Central memory CD8-positive, alpha-beta T cell (primary cell): ENCODE results near the gene ACSL1.

Source experiments
- ATAC-seq: fragments of 150-1000 bp; cut with Tn5 transposase; replicated peaks from 2 replicates; pipeline ENCODE4 v1.10.0; 2022; ENCODE audit warnings: mild to moderate bottlenecking, moderate FRiP score, moderate number of reproducible peaks; ENCODE audit not compliant: poor library complexity, severe bottlenecking; ENCODE audit errors: extremely low read depth
- DNase-seq, 2 donors: peaks; one replicate each; pipeline ENCODE4 v3.0.0; 2021; ENCODE audit warnings: low spot score in 2 of 2
- H3K27ac Mint-ChIP-seq: one replicate; pipeline ENCODE4 v1.8.0; 2022; ENCODE audit warnings: low read depth, mild to moderate bottlenecking, moderate library complexity, mixed read lengths
- H3K27me3 Mint-ChIP-seq: one replicate; pipeline ENCODE4 v1.8.0; 2022; ENCODE audit warnings: mixed read lengths
- H3K36me3 Mint-ChIP-seq: one replicate; pipeline ENCODE4 v1.8.0; 2022; ENCODE audit warnings: mild to moderate bottlenecking, moderate library complexity, mixed read lengths; ENCODE audit not compliant: insufficient read depth
- H3K4me1 Mint-ChIP-seq: one replicate; pipeline ENCODE4 v1.8.0; 2022; ENCODE audit warnings: mixed read lengths
- H3K4me3 Mint-ChIP-seq: one replicate; pipeline ENCODE4 v1.8.0; 2022; ENCODE audit warnings: mild to moderate bottlenecking, moderate library complexity, mixed read lengths
- H3K9me3 Mint-ChIP-seq: one replicate; pipeline ENCODE4 v1.8.0; 2022; ENCODE audit warnings: mixed read lengths

Gene ACSL1

GRCh38 chr4:184816962-184817361, 8.8 kb downstream of the ACSL1 start:
- H3K9me3 Mint-ChIP-seq = no peaks in the 10 kb centered on the region
- no peaks in the 10 kb centered on the region for H3K36me3 Mint-ChIP-seq
- peaks cover 66% of the 10 kb centered on the region for H3K4me1 Mint-ChIP-seq
- DNase-seq (no peak), ATAC-seq (no peak)
- no peak overlapping the region for H3K4me3 Mint-ChIP-seq
- H3K27ac Mint-ChIP-seq = no peak overlapping the region
- no peaks in the 10 kb centered on the region for H3K27me3 Mint-ChIP-seq

- no peak overlapping the region for H3K4me3 Mint-ChIP-seq
- no peaks in the 10 kb centered on the region for H3K9me3 Mint-ChIP-seq
- no peaks in the 10 kb centered on the region for H3K36me3 Mint-ChIP-seq
- no peaks in the 10 kb centered on the region for H3K27me3 Mint-ChIP-seq
- no peak for ATAC-seq
- H3K27ac Mint-ChIP-seq = no peak overlapping the region
- peaks cover 75% of the 10 kb centered on the region for H3K4me1 Mint-ChIP-seq
- no peak for DNase-seq
Observed at GRCh38 chr4:184815046-184815877, 10.5 kb downstream of the ACSL1 start.

- no peak for ATAC-seq
- Mint-ChIP-seq H3K9me3 (no peaks in the 10 kb centered on the region), H3K4me1 (peaks cover 72% of the 10 kb centered on the region), H3K4me3 (no peak overlapping the region), H3K27ac (no peak overlapping the region), H3K36me3 (no peaks in the 10 kb centered on the region), H3K27me3 (no peaks in the 10 kb centered on the region)
- no peak for DNase-seq
Observed at GRCh38 chr4:184814686-184815045, 11.1 kb downstream of the ACSL1 start.

- peaks cover 5% of the 10 kb centered on the region for H3K36me3 Mint-ChIP-seq
- DNase-seq (no peak), ATAC-seq (no peak)
- peaks cover 64% of the 10 kb centered on the region for H3K4me1 Mint-ChIP-seq
- no peak overlapping the region for H3K4me3 Mint-ChIP-seq
- H3K27ac Mint-ChIP-seq = no peak overlapping the region
- no peaks in the 10 kb centered on the region for H3K27me3 Mint-ChIP-seq
- no peaks in the 10 kb centered on the region for H3K9me3 Mint-ChIP-seq
Observed at GRCh38 chr4:184812651-184813181, 13.1 kb downstream of the ACSL1 start.

GRCh38 chr4:184812199-184812542, 13.6 kb downstream of the ACSL1 start:
- Mint-ChIP-seq H3K9me3 (no peaks in the 10 kb centered on the region), H3K36me3 (peaks cover 5% of the 10 kb centered on the region), H3K4me3 (no peak overlapping the region), H3K27me3 (no peaks in the 10 kb centered on the region), H3K4me1 (peaks cover 61% of the 10 kb centered on the region), H3K27ac (no peak overlapping the region)
- DNase-seq (no peak), ATAC-seq (no peak)

GRCh38 chr4:184811526-184812198, 14.1 kb downstream of the ACSL1 start:
- Mint-ChIP-seq H3K27me3 (no peaks in the 10 kb centered on the region), H3K4me1 (peaks cover 55% of the 10 kb centered on the region), H3K4me3 (no peak overlapping the region), H3K9me3 (no peaks in the 10 kb centered on the region), H3K36me3 (peaks cover 5% of the 10 kb centered on the region), H3K27ac (no peak overlapping the region)
- DNase-seq (no peak), ATAC-seq (no peak)

GRCh38 chr4:184810720-184811119, 15.0 kb downstream of the ACSL1 start:
- H3K9me3 Mint-ChIP-seq = no peaks in the 10 kb centered on the region
- H3K27ac Mint-ChIP-seq = no peak overlapping the region
- DNase-seq (no peak), ATAC-seq (no peak)
- no peak overlapping the region for H3K4me3 Mint-ChIP-seq
- peaks cover 58% of the 10 kb centered on the region for H3K4me1 Mint-ChIP-seq
- H3K36me3 Mint-ChIP-seq = peaks cover 5% of the 10 kb centered on the region
- H3K27me3 Mint-ChIP-seq = no peaks in the 10 kb centered on the region

GRCh38 chr4:184808713-184809050, 17.1 kb downstream of the ACSL1 start:
- ATAC-seq (no peak), DNase-seq (no peak)
- peaks cover 5% of the 10 kb centered on the region for H3K36me3 Mint-ChIP-seq
- H3K9me3 Mint-ChIP-seq = no peaks in the 10 kb centered on the region
- H3K4me3 Mint-ChIP-seq = no peak overlapping the region
- H3K27me3 Mint-ChIP-seq = no peaks in the 10 kb centered on the region
- no peak overlapping the region for H3K27ac Mint-ChIP-seq
- peaks cover 52% of the 10 kb centered on the region for H3K4me1 Mint-ChIP-seq

- ATAC-seq = no peak
- H3K4me1 Mint-ChIP-seq = peaks cover 48% of the 10 kb centered on the region
- H3K9me3 Mint-ChIP-seq = no peaks in the 10 kb centered on the region
- peaks cover 6% of the 10 kb centered on the region for H3K36me3 Mint-ChIP-seq
- no peak for DNase-seq
- no peaks in the 10 kb centered on the region for H3K27me3 Mint-ChIP-seq
- H3K4me3 Mint-ChIP-seq = no peak overlapping the region
- H3K27ac Mint-ChIP-seq = no peak overlapping the region
Observed at GRCh38 chr4:184807797-184808712, 17.7 kb downstream of the ACSL1 start.

GRCh38 chr4:184807256-184807655, 18.5 kb downstream of the ACSL1 start:
- DNase-seq (no peak), ATAC-seq (no peak)
- H3K27ac Mint-ChIP-seq = no peak overlapping the region
- peaks cover 9% of the 10 kb centered on the region for H3K36me3 Mint-ChIP-seq
- H3K4me1 Mint-ChIP-seq = peaks cover 40% of the 10 kb centered on the region
- no peaks in the 10 kb centered on the region for H3K27me3 Mint-ChIP-seq
- H3K9me3 Mint-ChIP-seq = no peaks in the 10 kb centered on the region
- H3K4me3 Mint-ChIP-seq = no peak overlapping the region

GRCh38 chr4:184806711-184807110, 19.1 kb downstream of the ACSL1 start:
- H3K9me3 Mint-ChIP-seq = no peaks in the 10 kb centered on the region
- H3K4me1 Mint-ChIP-seq = peaks cover 36% of the 10 kb centered on the region

GRCh38 chr4:184806229-184806550, 19.6 kb downstream of the ACSL1 start:
- Mint-ChIP-seq H3K4me1 (peaks cover 32% of the 10 kb centered on the region), H3K36me3 (peaks cover 9% of the 10 kb centered on the region), H3K9me3 (no peaks in the 10 kb centered on the region), H3K27ac (no peak overlapping the region), H3K4me3 (no peak overlapping the region), H3K27me3 (no peaks in the 10 kb centered on the region)
- ATAC-seq = no peak
- no peak for DNase-seq

More at GRCh38 chr4:184806711-184807110, 19.1 kb downstream of the ACSL1 start:
- H3K27ac Mint-ChIP-seq = no peak overlapping the region
- peaks cover 9% of the 10 kb centered on the region for H3K36me3 Mint-ChIP-seq
- ATAC-seq = no peak
- DNase-seq = no peak
- H3K4me3 Mint-ChIP-seq = no peak overlapping the region
- H3K27me3 Mint-ChIP-seq = no peaks in the 10 kb centered on the region
